Right lobe of liver (tissue), 6 donors: ENCODE results near the gene IPCEF1. TPM values are rescaled to one million over a fixed set of nuclear protein-coding genes. Genes with fewer than 3 reads are reported as not detected.

Experiments used
- ATAC-seq, 4 donors: fragments of 200-7000 bp; cut with Tn5 transposase; one replicate each; pipeline ENCODE4 v1.9.1; 2020; ENCODE audit warnings: mild to moderate bottlenecking in 4 of 4, moderate library complexity in 4 of 4
- DNase-seq, 3 donors: peaks; one replicate each; pipeline ENCODE4 v3.0.0-alpha.2; 2020
- H3K27ac ChIP-seq, 3 donors: fragments of 200-600 bp; one replicate each; pipeline ENCODE4 v1.8.0; 2022
- H3K27me3 ChIP-seq, 2 donors: fragments of 200-600 bp; one replicate each; pipeline ENCODE4 v1.8.0; 2022
- H3K36me3 ChIP-seq, 4 donors: fragments of 200-600 bp; sonication (generic) in 1 of 4; one replicate each; pipeline versions ENCODE4 v1.5.1 to v1.8.0; 2017 to 2022; ENCODE audit warnings: control low read depth in 1 of 4
- H3K4me1 ChIP-seq, 4 donors: fragments of 200-600 bp; sonication (generic) in 1 of 4; one replicate each; pipeline versions ENCODE4 v1.5.1 to v1.8.0; 2017 to 2022; ENCODE audit warnings: control low read depth in 1 of 4
- H3K4me3 ChIP-seq, 3 donors: fragments of 200-600 bp; one replicate each; pipeline ENCODE4 v1.8.0; 2022
- H3K9me3 ChIP-seq, 4 donors: fragments of 200-600 bp; sonication (generic) in 1 of 4; one replicate each; pipeline versions ENCODE4 v1.5.1 to v1.8.0; 2017 to 2022; ENCODE audit warnings: control low read depth in 1 of 4
- POLR2A ChIP-seq: fragments of 450-650 bp; IDR thresholded peaks from one replicate; pipeline ENCODE4 v1.6.1; 2017; ENCODE audit warnings: antibody characterized with exemption, mild to moderate bottlenecking
- WGBS: methylation state at CpG from one replicate; pipeline ENCODE4 v1.1.6; 2018; ENCODE audit warnings: low coverage, low lambda C conversion rate; ENCODE audit not compliant: insufficient coverage; ENCODE audit errors: missing lambda C conversion rate; 5-methylcytosine and 5-hydroxymethylcytosine counted together
- intact Hi-C, 2 donors: fragments of 100-400 bp; cut with DNase I; formaldehyde crosslinking; loops; one replicate each; pipeline versions ENCODE4 v1.11.2 to v1.14.1; 2022
- total RNA-seq, 6 experiments: library from RNA; depleted of rRNA in 2 of 6; stranded (reverse); fragments of >200 nt in 2 of 6; fragmentation: NEBNext Ultra II Directional in 3 of 6; extraction: Animal tissue kit (Norgen Biotek cat#: 25700) in 3 of 6; gene quantifications; one replicate each; pipeline versions ENCODE4 v1.1.0 to v1.2.4, GENCODE V29; 2016 to 2023
- TF ChIP-seq, protein P1 (sequence below), 4 donors: fragments of 200-600 bp in 3 of 4; fragments of 450-650 bp in 1 of 4; IDR thresholded peaks; one replicate each; pipeline versions ENCODE4 v1.5.1 to v1.8.0; 2016 to 2022; ENCODE audit warnings: antibody characterized with exemption in 4 of 4, mild to moderate bottlenecking in 2 of 4
- donor health status: DM: no; HTN: yes; CAD: no.
- donor health status: DM: no; HTN: no; CAD: no.
- donor health status: DM: no; HTN: no; CAD: no.
- donor health status: DM: no; HTN: yes; CAD: no.
- donor health status: DM: no; HTN: yes; CAD: no.

Gene IPCEF1
- total RNA-seq, 6 experiments from 2014 or later: 0.90 to 3.0 (median 1.4) TPM

DNA sequence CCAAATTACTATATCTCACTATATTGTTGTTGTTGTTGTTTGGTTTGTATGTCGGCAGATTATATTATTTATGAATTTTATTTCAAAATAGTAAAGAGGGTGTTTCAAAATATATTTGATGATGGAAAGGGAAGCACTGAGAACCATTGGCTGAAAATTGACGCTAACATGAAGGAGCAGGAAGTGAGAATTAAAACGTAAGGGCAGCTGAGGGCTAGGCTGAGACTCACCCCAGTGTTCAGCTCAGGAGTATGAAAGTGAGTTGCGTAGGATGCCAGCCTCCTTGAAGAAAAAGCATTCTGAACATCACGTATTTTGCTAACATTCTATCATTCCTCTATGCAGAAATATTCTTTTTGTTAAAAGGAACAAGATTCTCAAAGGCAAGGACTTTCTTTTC, 10.7 kb upstream of the IPCEF1 start:
- 66% methylated on average over 5 of the region's 5 CpGs for WGBS
- Histone ChIP-seq H3K4me1 (peaks cover 0 to 18% (median 0%) of the 10 kb centered on the region in 4 donors), H3K9me3 (no peaks in the 10 kb centered on the region), H3K27ac (peak overlapping the region in 2 of 3 donors; percentile 41 to 71), H3K4me3 (no peak overlapping the region), H3K36me3 (no peaks in the 10 kb centered on the region), H3K27me3 (no peaks in the 10 kb centered on the region)
- no peak for ATAC-seq
- TF ChIP-seq POLR2A: no peak
- TF ChIP-seq, protein P1, sequence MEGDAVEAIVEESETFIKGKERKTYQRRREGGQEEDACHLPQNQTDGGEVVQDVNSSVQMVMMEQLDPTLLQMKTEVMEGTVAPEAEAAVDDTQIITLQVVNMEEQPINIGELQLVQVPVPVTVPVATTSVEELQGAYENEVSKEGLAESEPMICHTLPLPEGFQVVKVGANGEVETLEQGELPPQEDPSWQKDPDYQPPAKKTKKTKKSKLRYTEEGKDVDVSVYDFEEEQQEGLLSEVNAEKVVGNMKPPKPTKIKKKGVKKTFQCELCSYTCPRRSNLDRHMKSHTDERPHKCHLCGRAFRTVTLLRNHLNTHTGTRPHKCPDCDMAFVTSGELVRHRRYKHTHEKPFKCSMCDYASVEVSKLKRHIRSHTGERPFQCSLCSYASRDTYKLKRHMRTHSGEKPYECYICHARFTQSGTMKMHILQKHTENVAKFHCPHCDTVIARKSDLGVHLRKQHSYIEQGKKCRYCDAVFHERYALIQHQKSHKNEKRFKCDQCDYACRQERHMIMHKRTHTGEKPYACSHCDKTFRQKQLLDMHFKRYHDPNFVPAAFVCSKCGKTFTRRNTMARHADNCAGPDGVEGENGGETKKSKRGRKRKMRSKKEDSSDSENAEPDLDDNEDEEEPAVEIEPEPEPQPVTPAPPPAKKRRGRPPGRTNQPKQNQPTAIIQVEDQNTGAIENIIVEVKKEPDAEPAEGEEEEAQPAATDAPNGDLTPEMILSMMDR (IDR thresholded peaks at IDR 0.05): no peak
- no peak for DNase-seq
- intact Hi-C loops: no loop called here

DNA sequence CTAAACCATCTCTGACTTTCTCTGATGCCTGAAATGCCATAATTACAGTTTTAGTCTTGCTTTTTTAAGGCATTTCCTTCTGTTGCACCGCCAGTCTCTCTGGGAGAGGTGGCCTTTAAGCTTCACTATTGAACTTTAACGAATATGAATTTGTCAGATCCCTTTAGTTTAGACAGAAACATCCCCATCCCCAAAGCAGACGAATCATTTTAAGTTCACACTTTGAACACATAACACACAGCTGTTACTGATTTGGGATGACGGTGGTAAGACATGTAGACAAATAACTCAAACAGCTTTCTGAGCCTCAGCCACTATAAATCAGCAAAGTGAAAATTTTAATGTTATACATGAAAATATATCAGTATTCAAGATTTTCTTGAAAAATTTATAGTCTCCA, 7.2 kb upstream of the IPCEF1 start:
- no peaks in the 10 kb centered on the region for H3K27me3 ChIP-seq
- no peaks in the 10 kb centered on the region for H3K36me3 ChIP-seq
- ATAC-seq (no peak), DNase-seq (no peak)
- H3K4me3 ChIP-seq: no peak overlapping the region
- 79% methylated on average over 4 of the region's 4 CpGs for WGBS
- TF ChIP-seq, protein P1 (IDR thresholded peaks at IDR 0.05): no peak
- no peak for TF ChIP-seq POLR2A
- intact Hi-C loops: no loop called here
- H3K9me3 ChIP-seq: no peaks in the 10 kb centered on the region
- H3K27ac ChIP-seq: no peak overlapping the region
- H3K4me1 ChIP-seq: peaks cover 0 to 11% (median 0%) of the 10 kb centered on the region in 4 donors

DNA sequence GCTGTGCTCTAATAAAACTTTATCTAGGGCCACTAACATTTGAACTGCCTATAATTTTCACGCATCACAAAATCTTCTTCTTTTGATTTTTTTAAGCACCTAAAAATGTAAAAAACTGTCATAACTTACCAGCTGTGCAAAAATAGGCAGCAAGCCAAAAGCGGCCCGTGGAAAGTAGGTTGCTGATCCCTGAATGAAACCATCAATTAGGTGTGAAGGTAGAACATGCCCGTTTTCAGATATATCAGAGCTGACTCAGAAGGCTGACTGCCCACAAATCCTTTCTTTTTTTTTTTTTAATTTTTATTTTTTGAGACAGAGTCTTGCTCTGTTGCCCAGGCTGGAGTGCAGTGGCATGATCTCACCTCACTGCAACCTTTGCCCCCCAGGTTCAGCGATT, 4.9 kb upstream of the IPCEF1 start:
- intact Hi-C loops: no loop called here
- Histone ChIP-seq H3K4me3 (no peak overlapping the region), H3K27me3 (no peaks in the 10 kb centered on the region), H3K36me3 (no peaks in the 10 kb centered on the region), H3K9me3 (no peaks in the 10 kb centered on the region), H3K27ac (no peak overlapping the region), H3K4me1 (no peaks in the 10 kb centered on the region)
- WGBS: 87% methylated on average over 5 of the region's 5 CpGs
- DNase-seq (no peak), ATAC-seq (no peak)
- TF ChIP-seq, protein P1 (IDR thresholded peaks at IDR 0.05): no peak
- TF ChIP-seq POLR2A: no peak

DNA sequence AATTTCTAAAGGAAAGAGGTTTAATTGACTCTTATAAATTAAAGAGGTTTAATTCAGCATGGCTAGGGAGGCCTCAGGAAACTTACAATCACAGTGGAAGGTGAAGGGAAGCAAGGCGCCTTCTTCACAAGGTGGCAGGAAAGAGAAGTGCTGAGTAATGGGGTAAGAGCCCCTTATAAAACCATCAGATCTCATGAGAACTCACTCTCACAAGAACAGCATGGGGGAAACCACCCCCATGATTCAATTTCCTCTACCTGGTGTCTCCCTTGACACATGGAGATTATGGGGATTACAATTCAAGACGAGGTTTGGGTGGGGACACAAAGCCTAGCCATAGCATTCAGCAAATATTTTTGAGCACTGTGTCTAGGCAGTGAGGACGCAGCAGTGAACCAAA, 3.9 kb upstream of the IPCEF1 start:
- no peak for TF ChIP-seq POLR2A
- TF ChIP-seq, protein P1 (IDR thresholded peaks at IDR 0.05): no peak
- intact Hi-C loops: no loop called here
- no peak overlapping the region for H3K4me3 ChIP-seq
- no peak overlapping the region for H3K27ac ChIP-seq
- no peak for ATAC-seq
- no peaks in the 10 kb centered on the region for H3K9me3 ChIP-seq
- H3K4me1 ChIP-seq: no peaks in the 10 kb centered on the region
- 77% methylated on average over 3 of the region's 3 CpGs for WGBS
- DNase-seq: no peak
- no peaks in the 10 kb centered on the region for H3K36me3 ChIP-seq
- H3K27me3 ChIP-seq: no peaks in the 10 kb centered on the region

DNA sequence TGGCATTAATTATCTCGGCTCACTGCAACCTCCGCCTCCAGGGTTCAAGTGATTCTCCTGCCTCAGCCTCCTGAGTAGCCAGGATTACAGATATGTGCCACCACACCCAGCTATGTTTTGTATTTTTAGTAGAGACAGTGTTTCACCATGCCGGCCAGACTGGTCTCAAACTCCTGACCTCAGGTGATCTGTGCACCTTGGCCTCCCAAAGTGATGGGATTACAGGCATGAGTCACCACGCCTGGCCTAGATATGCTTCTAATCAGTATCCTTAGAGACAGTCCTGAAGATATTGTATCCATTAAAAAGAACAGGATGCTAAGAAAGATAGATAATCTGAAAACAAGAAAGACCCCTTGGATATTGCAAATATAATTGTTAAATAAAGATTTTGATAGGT, 3.1 kb upstream of the IPCEF1 start:
- 50% methylated on average over 4 of the region's 4 CpGs for WGBS
- ATAC-seq: no peak
- H3K4me1 ChIP-seq: no peaks in the 10 kb centered on the region

More for the DNA sequence above, 3.1 kb upstream of the IPCEF1 start:
- Histone ChIP-seq H3K27me3 (no peaks in the 10 kb centered on the region), H3K4me3 (no peak overlapping the region), H3K27ac (no peak overlapping the region), H3K36me3 (no peaks in the 10 kb centered on the region), H3K9me3 (no peaks in the 10 kb centered on the region)
- TF ChIP-seq, protein P1 (IDR thresholded peaks at IDR 0.05): no peak
- no peak for TF ChIP-seq POLR2A
- no peak for DNase-seq
- intact Hi-C loops: no loop called here
